ENCODE data around the gene PRKCZ. TPM values are rescaled to one million over a fixed set of nuclear protein-coding genes. Genes with fewer than 3 reads are reported as not detected.

Gene PRKCZ
- total and polyA plus RNA-seq, 9 of the 15 experiments (the other 6 are each of a cell fraction or from before 2014, with no cell fraction given) = 0.07 to 3.1 (median 1.3) TPM

DNA sequence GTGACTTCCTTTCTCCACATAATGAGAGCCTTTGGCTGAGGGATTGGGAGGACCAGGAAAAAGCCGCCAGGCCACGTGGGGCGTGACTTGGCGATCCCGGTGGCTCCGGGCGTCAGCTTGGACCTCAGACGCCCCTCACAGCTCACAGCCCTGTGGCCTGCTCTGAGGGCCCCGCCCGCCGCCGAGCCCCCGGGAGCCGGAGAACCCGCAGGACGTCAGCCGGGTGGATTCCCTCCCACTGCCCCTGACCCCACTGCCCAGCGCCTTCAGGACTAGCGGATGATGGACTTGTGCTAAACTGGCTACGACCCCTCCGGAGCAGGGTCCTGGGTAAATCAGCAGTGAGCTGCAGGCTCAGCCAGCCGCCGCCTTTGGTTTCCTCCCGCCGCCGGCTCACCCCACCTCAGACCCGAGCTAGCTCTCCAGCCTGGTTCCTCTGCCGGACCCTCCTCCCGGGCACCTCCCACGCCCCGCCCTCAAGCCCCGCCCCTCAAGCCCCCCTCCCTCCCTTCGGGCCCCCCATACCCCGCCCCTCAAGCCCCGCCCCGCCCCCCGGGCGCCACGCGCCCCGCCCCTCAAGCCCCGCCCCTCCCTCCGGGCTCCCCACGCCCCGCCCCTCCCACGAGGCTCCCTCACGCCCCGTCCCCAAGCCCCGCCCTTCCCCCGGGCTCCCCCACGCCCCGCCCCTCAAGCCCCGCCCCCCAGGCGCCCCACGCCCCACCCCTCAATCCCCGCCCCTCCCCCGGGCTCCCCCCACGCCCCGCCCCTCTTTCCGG, 154.4 kb downstream of the PRKCZ start (continued):
- TF ChIP-seq CBX8 (IDR thresholded peaks at IDR 0.05; ENCODE audit: borderline replicate concordance, extremely low read depth, low read depth, low read length, poor library complexity, severe bottlenecking) (no peak), ZNF224 (CRISPR knock-in tag; IDR thresholded peaks at IDR 0.05) (no peak), HCFC1 (IDR thresholded peaks at IDR 0.05; ENCODE audit: low read depth, low read length) (no peak), GABPA (tag; conservative IDR thresholded peaks at IDR 0.05; ENCODE audit: low read depth) (peak; percentile 9), KAT7 (CRISPR knock-in tag; IDR thresholded peaks at IDR 0.05; ENCODE audit: borderline replicate concordance) (no peak), PTTG1 (tag; IDR thresholded peaks at IDR 0.05; ENCODE audit: low read depth) (no peak), HSF4 (CRISPR knock-in tag; IDR thresholded peaks at IDR 0.05; ENCODE audit: borderline replicate concordance) (no peak), TRIM28 (IDR thresholded peaks at IDR 0.05) (no peak), C11orf30 (IDR thresholded peaks at IDR 0.05; ENCODE audit: low read depth) (no peak), SFPQ (IDR thresholded peaks at IDR 0.05; ENCODE audit: low read depth, low read length) (no peak), E2F5 (CRISPR knock-in tag; IDR thresholded peaks at IDR 0.05) (no peak), MTA3 (IDR thresholded peaks at IDR 0.05; ENCODE audit: borderline replicate concordance) (0 out of 2 replicates have a peak, but pooled peaks have one; percentile 27), CHAMP1 (IDR thresholded peaks at IDR 0.05) (no peak)
- TF ChIP-seq, protein P1, sequence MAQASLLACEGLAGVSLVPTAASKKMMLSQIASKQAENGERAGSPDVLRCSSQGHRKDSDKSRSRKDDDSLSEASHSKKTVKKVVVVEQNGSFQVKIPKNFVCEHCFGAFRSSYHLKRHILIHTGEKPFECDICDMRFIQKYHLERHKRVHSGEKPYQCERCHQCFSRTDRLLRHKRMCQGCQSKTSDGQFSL (CRISPR knock-in tag; IDR thresholded peaks at IDR 0.05) = no peak
- TF ChIP-seq, protein P1 (tag; IDR thresholded peaks at IDR 0.05) = peak in 1 of 2 experiments; percentile 67; a peak in 2 of 4 replicates
- TF ChIP-seq, protein P2, sequence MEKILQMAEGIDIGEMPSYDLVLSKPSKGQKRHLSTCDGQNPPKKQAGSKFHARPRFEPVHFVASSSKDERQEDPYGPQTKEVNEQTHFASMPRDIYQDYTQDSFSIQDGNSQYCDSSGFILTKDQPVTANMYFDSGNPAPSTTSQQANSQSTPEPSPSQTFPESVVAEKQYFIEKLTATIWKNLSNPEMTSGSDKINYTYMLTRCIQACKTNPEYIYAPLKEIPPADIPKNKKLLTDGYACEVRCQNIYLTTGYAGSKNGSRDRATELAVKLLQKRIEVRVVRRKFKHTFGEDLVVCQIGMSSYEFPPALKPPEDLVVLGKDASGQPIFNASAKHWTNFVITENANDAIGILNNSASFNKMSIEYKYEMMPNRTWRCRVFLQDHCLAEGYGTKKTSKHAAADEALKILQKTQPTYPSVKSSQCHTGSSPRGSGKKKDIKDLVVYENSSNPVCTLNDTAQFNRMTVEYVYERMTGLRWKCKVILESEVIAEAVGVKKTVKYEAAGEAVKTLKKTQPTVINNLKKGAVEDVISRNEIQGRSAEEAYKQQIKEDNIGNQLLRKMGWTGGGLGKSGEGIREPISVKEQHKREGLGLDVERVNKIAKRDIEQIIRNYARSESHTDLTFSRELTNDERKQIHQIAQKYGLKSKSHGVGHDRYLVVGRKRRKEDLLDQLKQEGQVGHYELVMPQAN (IDR thresholded peaks at IDR 0.05; ENCODE audit: borderline replicate concordance) = no peak
